Esophagus (tissue), 2 donors: ENCODE results near the gene AURKB. TPM values are rescaled to one million over a fixed set of nuclear protein-coding genes. Genes with fewer than 3 reads are reported as not detected.

Experiments used
- H3K27ac ChIP-seq, 2 donors: one replicate each; pipeline ENCODE4 v1.5.1; 2013; ENCODE audit warnings: low read depth in 2 of 2, mild to moderate bottlenecking in 2 of 2, inconsistent platforms in 1 of 2, low read length in 1 of 2, moderate library complexity in 1 of 2
- H3K27me3 ChIP-seq, 2 donors: one replicate each; pipeline ENCODE4 v1.6.1; 2013; ENCODE audit warnings: low read length in 2 of 2, control low read depth in 1 of 2, mild to moderate bottlenecking in 1 of 2; ENCODE audit not compliant: insufficient read depth in 2 of 2, control insufficient read depth in 1 of 2
- H3K36me3 ChIP-seq, 2 donors: one replicate each; pipeline ENCODE4 v1.6.1; 2013; ENCODE audit warnings: low read length in 1 of 2; ENCODE audit not compliant: control insufficient read depth in 2 of 2, insufficient read depth in 2 of 2
- H3K4me1 ChIP-seq, 2 donors: one replicate each; pipeline ENCODE4 v1.6.1; 2013; ENCODE audit warnings: low read length in 1 of 2; ENCODE audit not compliant: control insufficient read depth in 2 of 2, insufficient read depth in 2 of 2
- H3K4me3 ChIP-seq, 2 donors: one replicate each; pipeline ENCODE4 v1.5.1; 2013; ENCODE audit warnings: low read length in 2 of 2, mild to moderate bottlenecking in 2 of 2, low read depth in 1 of 2, moderate library complexity in 1 of 2
- H3K9me3 ChIP-seq, 2 donors: one replicate each; pipeline ENCODE4 v1.6.1; 2013; ENCODE audit warnings: mild to moderate bottlenecking in 2 of 2, low read depth in 1 of 2, low read length in 1 of 2, moderate library complexity in 1 of 2; ENCODE audit not compliant: control insufficient read depth in 2 of 2, insufficient read depth in 1 of 2
- WGBS, 2 donors: extraction: QIAGEN DNeasy Blood & Tissue Kit; methylation state at CpG; one replicate each; pipeline ENCODE4 v1.1.7; 2013; 5-methylcytosine and 5-hydroxymethylcytosine counted together
- polyA plus RNA-seq, 2 donors: library from polyadenylated mRNA; stranded (reverse); fragments of 200-250 nt; gene quantifications; one replicate each; pipeline ENCODE4 v1.2.3, GENCODE V29; 2013
- donor health status: healthy with polysubstance abuse.
- donor health status: Bipolar disorder and iron deficiency.

AURKB gene
- polyA plus RNA-seq, 2 donors: 25.3 to 28.3 TPM

DNA sequence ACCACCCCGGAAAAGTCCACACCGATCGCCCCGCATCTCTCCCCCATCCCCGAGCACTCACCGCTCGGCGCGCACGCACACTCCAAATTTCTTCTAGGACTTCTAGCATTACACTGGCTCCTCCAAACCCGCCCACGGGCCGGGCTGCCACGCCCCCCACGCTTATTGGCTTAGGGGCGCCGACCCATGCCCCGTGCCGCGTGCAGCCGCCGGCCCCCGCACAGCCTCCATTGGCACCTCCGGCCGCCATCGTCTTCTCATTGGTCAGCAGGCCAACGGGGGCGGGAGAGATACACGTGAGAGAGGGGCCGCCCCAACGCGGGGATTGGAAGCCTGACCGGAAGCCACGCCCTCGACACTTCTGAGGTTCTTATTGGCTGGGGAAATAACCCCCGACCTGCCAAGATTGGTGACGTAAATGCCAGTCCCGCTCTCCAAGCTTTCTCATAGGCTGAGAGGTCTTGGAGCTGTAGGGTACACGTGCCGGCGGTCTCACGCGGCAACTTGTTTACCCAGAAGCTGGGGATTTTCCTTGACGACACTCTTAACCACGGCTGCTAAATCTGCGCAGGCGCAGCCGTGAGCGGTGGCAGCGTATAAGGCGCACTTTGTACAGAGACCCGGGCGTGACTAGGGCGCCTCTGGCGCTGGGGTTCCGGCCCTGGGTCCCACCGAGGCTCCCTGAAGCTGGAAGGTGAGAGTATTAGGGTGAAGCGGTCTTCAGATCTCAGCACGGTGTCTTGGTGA lies 54.0 kb downstream of the AURKB start:
- Histone ChIP-seq H3K9me3 (no peaks in the 10 kb centered on the region), H3K36me3 (peaks cover 0 to 10% of the 10 kb centered on the region in 2 donors), H3K4me1 (peaks cover 0 to 18% of the 10 kb centered on the region in 2 donors), H3K4me3 (peak overlapping the region; percentile 85 to 87), H3K27ac (peak overlapping the region; percentile 100), H3K27me3 (no peaks in the 10 kb centered on the region)
- WGBS, 2 donors: 0 to 1% methylated on average over 59 of the region's 59 CpGs

DNA sequence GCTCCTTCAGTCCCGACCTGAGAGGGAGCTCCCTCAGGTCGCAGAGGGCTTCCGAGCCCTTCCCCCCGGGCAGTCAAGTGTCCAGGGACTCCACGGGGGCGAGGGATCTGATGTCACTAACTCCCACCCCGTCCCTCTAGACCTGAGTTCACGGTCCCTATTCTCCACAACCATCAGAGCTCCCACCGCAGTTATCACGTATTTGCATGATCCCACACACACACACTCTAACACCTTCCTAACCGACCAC lies 54.5 kb downstream of the AURKB start:
- H3K27ac ChIP-seq: peak overlapping the region; percentile 100
- peaks cover 0 to 19% of the 10 kb centered on the region in 2 donors for H3K4me1 ChIP-seq
- H3K4me3 ChIP-seq: peak overlapping the region; percentile 85 to 87
- H3K27me3 ChIP-seq: no peaks in the 10 kb centered on the region
- H3K9me3 ChIP-seq: no peaks in the 10 kb centered on the region
- WGBS, 2 donors: 1% methylated on average over 11 of the region's 11 CpGs
- H3K36me3 ChIP-seq: peaks cover 0 to 7% of the 10 kb centered on the region in 2 donors

DNA sequence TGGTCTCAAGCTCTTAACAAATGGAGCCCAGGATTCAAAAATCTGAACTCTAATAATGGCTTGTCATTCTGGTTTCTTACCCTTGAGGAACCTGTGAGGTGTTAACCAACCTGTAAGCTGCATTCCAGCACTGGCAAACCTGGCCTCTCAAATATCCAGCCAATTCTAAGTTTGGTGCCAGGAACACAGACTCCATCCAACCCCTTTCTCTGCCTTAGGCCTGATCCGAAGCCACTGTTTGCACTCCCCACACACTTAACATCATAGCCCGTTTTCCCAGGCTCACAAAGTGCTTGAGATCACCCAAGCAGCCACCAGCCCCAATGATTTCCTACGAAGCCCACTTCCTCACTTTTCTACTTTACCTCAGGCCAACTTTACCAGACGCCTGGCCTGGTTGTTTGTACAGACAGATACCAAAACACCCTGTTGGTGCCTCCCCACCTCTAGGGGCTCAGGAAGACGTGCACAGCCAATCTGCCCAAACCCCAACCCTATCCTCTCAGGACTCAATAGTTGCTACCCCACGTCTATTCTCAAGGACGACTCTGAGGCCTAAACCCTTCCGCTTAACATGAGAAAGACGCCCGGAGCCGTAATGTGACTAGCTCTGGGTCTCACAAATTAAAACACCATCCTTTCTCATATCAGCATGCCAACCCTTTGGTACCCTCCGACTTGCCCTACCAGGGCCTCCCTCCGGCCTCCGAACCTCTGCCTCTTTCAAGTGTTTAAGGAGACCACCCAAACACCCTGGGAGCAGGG lies 55.0 kb downstream of the AURKB start:
- peak overlapping the region; percentile 100 for H3K27ac ChIP-seq
- H3K9me3 ChIP-seq: no peaks in the 10 kb centered on the region
- H3K4me1 ChIP-seq: peaks cover 1 to 23% of the 10 kb centered on the region in 2 donors
- no peaks in the 10 kb centered on the region for H3K27me3 ChIP-seq
- peaks cover 0 to 6% of the 10 kb centered on the region in 2 donors for H3K36me3 ChIP-seq
- WGBS, 2 donors: 15% methylated on average over 14 of the region's 14 CpGs
- H3K4me3 ChIP-seq: peak overlapping the region; percentile 85 to 87

Other genes with a start within 250 kb of the AURKB start
- gene GUCY2D, start 208.0 kb downstream of the AURKB start, polyA plus RNA-seq: under 1 TPM; 0.19 to 0.59 TPM
- 10 to 100 TPM; 22.8 to 24.7 TPM for gene ALOX15B, start 171.5 kb downstream of the AURKB start, polyA plus RNA-seq
- gene ALOX12B, start 122.9 kb downstream of the AURKB start, polyA plus RNA-seq: 1 to 10 TPM; 2.4 to 5.2 TPM
- gene ALOXE3, start 92.1 kb downstream of the AURKB start, polyA plus RNA-seq: 1 to 10 TPM in 1 of 2 donors, under 1 TPM in 1; 0.43 to 1.7 TPM
- under 1 TPM; 0.15 to 0.24 TPM for gene HES7, start 86.5 kb downstream of the AURKB start, polyA plus RNA-seq
- gene PER1, start 58.2 kb downstream of the AURKB start, polyA plus RNA-seq: 10 to 100 TPM; 44.7 to 85.2 TPM
- 10 to 100 TPM; 21.9 to 22.4 TPM for gene VAMP2, start 47.6 kb downstream of the AURKB start, polyA plus RNA-seq
- 1 to 10 TPM; 5.6 to 8.9 TPM for gene TMEM107, start 34.2 kb downstream of the AURKB start, polyA plus RNA-seq
- gene BORCS6, start 20.4 kb downstream of the AURKB start, polyA plus RNA-seq: 1 to 10 TPM; 3.3 to 8.2 TPM
- 10 to 100 TPM in 1 of 2 donors, 1 to 10 TPM in 1; 7.3 to 20.5 TPM for gene CTC1, start 37.5 kb upstream of the AURKB start, polyA plus RNA-seq
- 10 to 100 TPM in 1 of 2 donors, 1 to 10 TPM in 1; 8.1 to 16.2 TPM for gene PFAS, start 38.7 kb upstream of the AURKB start, polyA plus RNA-seq
- 10 to 100 TPM in 1 of 2 donors, 1 to 10 TPM in 1; 9.9 to 17.8 TPM for gene RANGRF, start 78.1 kb upstream of the AURKB start, polyA plus RNA-seq
- 1 to 10 TPM; 2.7 to 6.6 TPM for gene SLC25A35, start 84.8 kb upstream of the AURKB start, polyA plus RNA-seq
- gene ARHGEF15, start 99.7 kb upstream of the AURKB start, polyA plus RNA-seq: 1 to 10 TPM; 3.6 to 4.4 TPM
- gene ODF4, start 129.3 kb upstream of the AURKB start, polyA plus RNA-seq: under 1 TPM; 0.27 to 0.41 TPM
- gene RPL26, start 172.6 kb upstream of the AURKB start, polyA plus RNA-seq: 1,000 to 10,000 TPM; 2,120 to 4,250 TPM
- 10 to 100 TPM; 14.0 to 18.4 TPM for gene RNF222, start 187.3 kb upstream of the AURKB start, polyA plus RNA-seq
- 10 to 100 TPM; 34.7 to 46.5 TPM for gene NDEL1, start 225.3 kb upstream of the AURKB start, polyA plus RNA-seq